Measurements from ENCODE around the gene TDRD10. TPM values are rescaled to one million over a fixed set of nuclear protein-coding genes. Genes with fewer than 3 reads are reported as not detected.

The TDRD10 gene
- polyA plus RNA-seq, 3 donors, result not detected

- Mint-ChIP-seq H3K4me3 (peak overlapping the region; percentile 60 to 77), H3K4me1 (peaks cover 57% of the 10 kb centered on the region), H3K27ac (peak overlapping the region; percentile 95 to 99 (median 98)), H3K36me3 (peaks cover 73 to 88% of the 10 kb centered on the region in 2 donors), H3K9me3 (peaks cover 0 to 2% (median 0%) of the 10 kb centered on the region in 7 donors), H3K27me3 (ENCODE audit: low read depth in 3 of 3) (no peaks in the 10 kb centered on the region)
- intact Hi-C loops (cut with micrococcal nuclease), result loop anchor here (2.0 to 5.0 kb wide), 4 partner anchors 16 to 52 kb away; partner anchors contain the start of gene IL6R (in 2 of the 2)
- Histone ChIP-seq H3K4me3 (replicated peaks in 1 of 3; ENCODE audit: low read depth in 2 of 3, low read length in 3 of 3) (peak overlapping the region in 1 of 3 experiments; percentile 32), H3K27ac (ENCODE audit: low read depth in 1 of 2, low read length in 2 of 2) (peak overlapping the region; percentile 87 to 91), H3K79me2 (ENCODE audit: insufficient read depth, low read length) (peaks cover 50% of the 10 kb centered on the region), H2AFZ (ENCODE audit: insufficient read depth, low read depth, low read length, poor library complexity, severe bottlenecking) (no peak overlapping the region), H3K9me3 (replicated peaks in 1 of 2; ENCODE audit: control insufficient read depth in 1 of 2, insufficient read depth in 1 of 2, low read length in 2 of 2) (no peaks in the 10 kb centered on the region), H3K36me3 (replicated peaks in 1 of 2; ENCODE audit: control insufficient read depth in 1 of 2, insufficient read depth in 2 of 2, low read length in 2 of 2) (peaks cover 50 to 71% of the 10 kb centered on the region in 2 donors), H3K4me2 (replicated peaks; ENCODE audit: extremely low read depth, low read length, poor library complexity, severe bottlenecking) (peak overlapping the region; percentile 35), H3K27me3 (ENCODE audit: control insufficient read depth in 2 of 2, insufficient read depth in 2 of 2, low read length in 2 of 2) (no peaks in the 10 kb centered on the region), H3K9ac (ENCODE audit: insufficient read depth, low read length, poor library complexity, severe bottlenecking) (peak overlapping the region; percentile 45), H3K4me1 (ENCODE audit: control insufficient read depth in 1 of 2, insufficient read depth in 2 of 2, low read length in 2 of 2) (peaks cover 58 to 63% of the 10 kb centered on the region in 2 donors), H4K20me1 (ENCODE audit: insufficient read depth, low read length) (peaks cover 18% of the 10 kb centered on the region)
- TF ChIP-seq CTCF (IDR thresholded peaks at IDR 0.05), result no peak
- peak; percentile 87 to 93 (median 89) for DNase-seq
- WGBS (ENCODE audit: insufficient coverage), result 8% methylated on average over 4 of the region's 6 CpGs
These were observed 45.4 kb upstream of the TDRD10 start for GRCh38 chr1:154456631-154457030.

- H3K27me3 ChIP-seq (ENCODE audit: control insufficient read depth in 2 of 2, insufficient read depth in 2 of 2, low read length in 2 of 2), result no peaks in the 10 kb centered on the region
- no peak overlapping the region for H3K9ac ChIP-seq (ENCODE audit: insufficient read depth, low read length, poor library complexity, severe bottlenecking)
- peak overlapping the region in 1 of 2 donors; percentile 52 for H3K27ac ChIP-seq (ENCODE audit: low read depth in 1 of 2, low read length in 2 of 2)
- intact Hi-C loops (cut with micrococcal nuclease), result loop anchor here in 1 of 2 donors (5.0 kb wide), 1 partner anchor 52 kb away; the partner anchor contains the start of gene IL6R
- H3K27ac Mint-ChIP-seq, result peak overlapping the region in 5 of 7 donors; percentile 4 to 69 (median 32)
- peaks cover 40% of the 10 kb centered on the region for H3K79me2 ChIP-seq (ENCODE audit: insufficient read depth, low read length)
- DNase-seq, result no peak
- no peaks in the 10 kb centered on the region for H3K9me3 ChIP-seq (replicated peaks in 1 of 2; ENCODE audit: control insufficient read depth in 1 of 2, insufficient read depth in 1 of 2, low read length in 2 of 2)
- H3K4me1 Mint-ChIP-seq, result peaks cover 52% of the 10 kb centered on the region
- peaks cover 68 to 76% of the 10 kb centered on the region in 2 donors for H3K36me3 Mint-ChIP-seq
- no peak overlapping the region for H2AFZ ChIP-seq (ENCODE audit: insufficient read depth, low read depth, low read length, poor library complexity, severe bottlenecking)
- TF ChIP-seq CTCF (IDR thresholded peaks at IDR 0.05), result no peak
- H3K36me3 ChIP-seq (replicated peaks in 1 of 2; ENCODE audit: control insufficient read depth in 1 of 2, insufficient read depth in 2 of 2, low read length in 2 of 2), result peaks cover 48 to 59% of the 10 kb centered on the region in 2 donors
- no peak overlapping the region for H3K4me3 ChIP-seq (replicated peaks in 1 of 3; ENCODE audit: low read depth in 2 of 3, low read length in 3 of 3)
- peaks cover 22% of the 10 kb centered on the region for H4K20me1 ChIP-seq (ENCODE audit: insufficient read depth, low read length)
- no peak overlapping the region for H3K4me2 ChIP-seq (replicated peaks; ENCODE audit: extremely low read depth, low read length, poor library complexity, severe bottlenecking)
- no peaks in the 10 kb centered on the region for H3K9me3 Mint-ChIP-seq
- H3K27me3 Mint-ChIP-seq (ENCODE audit: low read depth in 3 of 3), result no peaks in the 10 kb centered on the region
- H3K4me1 ChIP-seq (ENCODE audit: control insufficient read depth in 1 of 2, insufficient read depth in 2 of 2, low read length in 2 of 2), result peaks cover 50 to 57% of the 10 kb centered on the region in 2 donors
- no peak overlapping the region for H3K4me3 Mint-ChIP-seq
These were observed 42.9 kb upstream of the TDRD10 start for GRCh38 chr1:154459080-154459479.
